ENCODE results near the gene SYNGR3. TPM values are rescaled to one million over a fixed set of nuclear protein-coding genes. Genes with fewer than 3 reads are reported as not detected.

The SYNGR3 gene
- polyA plus RNA-seq, 2 of the 4 experiments (the other 2 are of a cell fraction) = 4.1 to 4.9 TPM

DNA sequence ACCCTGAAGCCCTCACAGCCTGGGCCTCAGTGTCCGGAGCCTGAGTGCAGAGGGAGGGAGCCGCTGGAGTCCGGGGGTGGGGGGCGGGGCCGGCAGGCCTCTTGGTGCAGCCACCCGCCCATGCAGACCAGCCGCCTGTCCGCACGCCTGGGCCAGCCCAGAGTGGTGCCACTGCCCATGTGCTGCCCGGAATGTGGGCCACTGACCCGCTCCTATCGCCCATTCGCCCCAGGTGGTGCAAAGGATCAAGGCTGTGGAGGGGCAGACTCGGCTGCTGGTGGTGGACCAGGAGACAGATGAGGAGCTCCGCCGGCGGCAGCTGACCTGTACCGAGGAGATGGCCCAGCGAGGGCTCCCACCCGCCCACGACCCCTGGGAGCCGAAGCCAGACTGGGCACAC, 39.6 kb downstream of the SYNGR3 start:
- ATAC-seq (no peak), DNase-seq (ENCODE audit: low read depth in 1 of 2, low spot score in 1 of 2) (no peak), FAIRE-seq (no peak)
- no peak overlapping the region for H3K4me3 ChIP-seq
- ChIA-PET POLR2A (interaction anchor here (0.7 to 1.0 kb wide), 2 partner anchors 18 to 126 kb away, joined by 5 to 9 read pairs; partner anchors contain the start of genes NTHL1, TRAF7 and TSC2), CTCF (interaction anchor here (0.8 to 5.9 kb wide), 8 partner anchors 11 to 118 kb away, joined by 3 to 25 read pairs (median 10); no protein-coding TSS in a partner anchor)
- peak overlapping the region in 1 of 2 experiments; percentile 56; a peak in 2 of 6 replicates for H3K27ac ChIP-seq
- 98% methylated on average over 8 of the region's 22 CpGs for WGBS (ENCODE audit: missing lambda C conversion rate)
- peaks cover 33% of the 10 kb centered on the region for H3K4me1 ChIP-seq
- H3K4me2 ChIP-seq = no peak overlapping the region
- H3K9me3 ChIP-seq = no peaks in the 10 kb centered on the region
- TF ChIP-seq POLR2AphosphoS2 (conservative IDR thresholded peaks at IDR 0.05; ENCODE audit: low read length) (no peak), EHMT2 (IDR thresholded peaks at IDR 0.05; ENCODE audit: low read depth) (no peak), MAX (IDR thresholded peaks at IDR 0.05) (no peak), HOXB13 (CRISPR knock-in tag; IDR thresholded peaks at IDR 0.05; ENCODE audit: low read depth) (no peak), NPAS2 (CRISPR knock-in tag; IDR thresholded peaks at IDR 0.05; ENCODE audit: borderline replicate concordance) (no peak), KDM1A (IDR thresholded peaks at IDR 0.05; ENCODE audit: low read depth) (no peak), TFCP2L1 (CRISPR knock-in tag; IDR thresholded peaks at IDR 0.05) (no peak), POLR2A (IDR thresholded peaks at IDR 0.05; ENCODE audit: low read length) (no peak), JUN (IDR thresholded peaks at IDR 0.05) (no peak), HOXA7 (CRISPR knock-in tag; IDR thresholded peaks at IDR 0.05) (no peak), FOSB (CRISPR knock-in tag; IDR thresholded peaks at IDR 0.05) (no peak), ZNF302 (CRISPR knock-in tag; IDR thresholded peaks at IDR 0.05) (no peak), ATOH8 (CRISPR knock-in tag; IDR thresholded peaks at IDR 0.05; ENCODE audit: low read depth) (no peak), SREBF2 (IDR thresholded peaks at IDR 0.05) (no peak), ZFP36 (IDR thresholded peaks at IDR 0.05; ENCODE audit: borderline replicate concordance, partially characterized antibody) (no peak), RARB (CRISPR knock-in tag; IDR thresholded peaks at IDR 0.05) (no peak)
- TF ChIP-seq, protein P1, sequence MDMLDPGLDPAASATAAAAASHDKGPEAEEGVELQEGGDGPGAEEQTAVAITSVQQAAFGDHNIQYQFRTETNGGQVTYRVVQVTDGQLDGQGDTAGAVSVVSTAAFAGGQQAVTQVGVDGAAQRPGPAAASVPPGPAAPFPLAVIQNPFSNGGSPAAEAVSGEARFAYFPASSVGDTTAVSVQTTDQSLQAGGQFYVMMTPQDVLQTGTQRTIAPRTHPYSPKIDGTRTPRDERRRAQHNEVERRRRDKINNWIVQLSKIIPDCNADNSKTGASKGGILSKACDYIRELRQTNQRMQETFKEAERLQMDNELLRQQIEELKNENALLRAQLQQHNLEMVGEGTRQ (IDR thresholded peaks at IDR 0.05) = no peak
- TF ChIP-seq, protein P2, sequence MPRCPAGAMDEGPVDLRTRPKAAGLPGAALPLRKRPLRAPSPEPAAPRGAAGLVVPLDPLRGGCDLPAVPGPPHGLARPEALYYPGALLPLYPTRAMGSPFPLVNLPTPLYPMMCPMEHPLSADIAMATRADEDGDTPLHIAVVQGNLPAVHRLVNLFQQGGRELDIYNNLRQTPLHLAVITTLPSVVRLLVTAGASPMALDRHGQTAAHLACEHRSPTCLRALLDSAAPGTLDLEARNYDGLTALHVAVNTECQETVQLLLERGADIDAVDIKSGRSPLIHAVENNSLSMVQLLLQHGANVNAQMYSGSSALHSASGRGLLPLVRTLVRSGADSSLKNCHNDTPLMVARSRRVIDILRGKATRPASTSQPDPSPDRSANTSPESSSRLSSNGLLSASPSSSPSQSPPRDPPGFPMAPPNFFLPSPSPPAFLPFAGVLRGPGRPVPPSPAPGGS (IDR thresholded peaks at IDR 0.05) = no peak

DNA sequence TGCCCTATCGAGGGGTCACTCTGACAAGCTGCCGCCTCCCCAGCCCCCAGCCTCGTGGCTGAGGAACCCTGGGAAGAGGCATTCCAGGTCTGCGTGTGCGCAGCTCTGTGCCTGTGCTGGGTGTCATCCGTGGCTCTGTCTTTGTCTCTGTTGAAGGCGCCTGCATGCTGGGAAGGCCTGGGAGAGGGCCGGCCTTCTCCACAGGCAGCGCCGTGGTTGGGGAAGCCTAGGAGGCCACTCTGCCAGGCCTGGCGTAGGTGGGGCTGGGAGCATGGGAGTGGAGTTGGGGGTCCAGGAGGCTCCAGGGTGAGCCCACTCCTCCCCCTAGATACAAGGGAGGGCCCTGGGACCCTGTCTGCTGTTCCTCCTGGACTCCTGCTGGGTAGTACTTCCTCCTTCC, 40.3 kb downstream of the SYNGR3 start:
- POLR2A ChIA-PET = interaction anchor here (0.7 to 1.0 kb wide), 2 partner anchors 18 to 125 kb away, joined by 5 to 9 read pairs; partner anchors contain the start of genes NTHL1, TRAF7 and TSC2
- H3K27ac ChIP-seq = peak overlapping the region in 1 of 2 experiments; percentile 56; a peak in 3 of 6 replicates
- WGBS (ENCODE audit: missing lambda C conversion rate) = 85% methylated on average over 6 of the region's 11 CpGs
- no peak for FAIRE-seq
- TF ChIP-seq SREBF2 (IDR thresholded peaks at IDR 0.05) (no peak), CBX8 (IDR thresholded peaks at IDR 0.05) (no peak), SMC3 (IDR thresholded peaks at IDR 0.05) (no peak), NR3C1 (IDR thresholded peaks at IDR 0.05) (no peak), FOSB (CRISPR knock-in tag; IDR thresholded peaks at IDR 0.05) (no peak), MYC (IDR thresholded peaks at IDR 0.05; ENCODE audit: borderline replicate concordance, low read length) (no peak), CHD4 (IDR thresholded peaks at IDR 0.05; ENCODE audit: borderline replicate concordance) (no peak), MAX (IDR thresholded peaks at IDR 0.05) (no peak), BHLHE40 (IDR thresholded peaks at IDR 0.05; ENCODE audit: low read depth, low read length) (no peak), FOSL2 (IDR thresholded peaks at IDR 0.05) (no peak), FOSL2 (CRISPR knock-in tag; IDR thresholded peaks at IDR 0.05) (no peak)
- TF ChIP-seq, protein P1 (IDR thresholded peaks at IDR 0.05) = no peak
- TF ChIP-seq, protein P3, sequence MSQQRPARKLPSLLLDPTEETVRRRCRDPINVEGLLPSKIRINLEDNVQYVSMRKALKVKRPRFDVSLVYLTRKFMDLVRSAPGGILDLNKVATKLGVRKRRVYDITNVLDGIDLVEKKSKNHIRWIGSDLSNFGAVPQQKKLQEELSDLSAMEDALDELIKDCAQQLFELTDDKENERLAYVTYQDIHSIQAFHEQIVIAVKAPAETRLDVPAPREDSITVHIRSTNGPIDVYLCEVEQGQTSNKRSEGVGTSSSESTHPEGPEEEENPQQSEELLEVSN (IDR thresholded peaks at IDR 0.05; ENCODE audit: borderline replicate concordance, low read depth) = no peak
- TF ChIP-seq, protein P4, sequence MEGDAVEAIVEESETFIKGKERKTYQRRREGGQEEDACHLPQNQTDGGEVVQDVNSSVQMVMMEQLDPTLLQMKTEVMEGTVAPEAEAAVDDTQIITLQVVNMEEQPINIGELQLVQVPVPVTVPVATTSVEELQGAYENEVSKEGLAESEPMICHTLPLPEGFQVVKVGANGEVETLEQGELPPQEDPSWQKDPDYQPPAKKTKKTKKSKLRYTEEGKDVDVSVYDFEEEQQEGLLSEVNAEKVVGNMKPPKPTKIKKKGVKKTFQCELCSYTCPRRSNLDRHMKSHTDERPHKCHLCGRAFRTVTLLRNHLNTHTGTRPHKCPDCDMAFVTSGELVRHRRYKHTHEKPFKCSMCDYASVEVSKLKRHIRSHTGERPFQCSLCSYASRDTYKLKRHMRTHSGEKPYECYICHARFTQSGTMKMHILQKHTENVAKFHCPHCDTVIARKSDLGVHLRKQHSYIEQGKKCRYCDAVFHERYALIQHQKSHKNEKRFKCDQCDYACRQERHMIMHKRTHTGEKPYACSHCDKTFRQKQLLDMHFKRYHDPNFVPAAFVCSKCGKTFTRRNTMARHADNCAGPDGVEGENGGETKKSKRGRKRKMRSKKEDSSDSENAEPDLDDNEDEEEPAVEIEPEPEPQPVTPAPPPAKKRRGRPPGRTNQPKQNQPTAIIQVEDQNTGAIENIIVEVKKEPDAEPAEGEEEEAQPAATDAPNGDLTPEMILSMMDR (IDR thresholded peaks at IDR 0.05) = no peak
- no peak for ATAC-seq
- DNase-seq (ENCODE audit: low read depth in 1 of 2, low spot score in 1 of 2) = no peak
- H3K4me3 ChIP-seq = no peak overlapping the region
- H3K4me1 ChIP-seq = peaks cover 38% of the 10 kb centered on the region
- H3K4me2 ChIP-seq = no peak overlapping the region
- H3K9me3 ChIP-seq = no peaks in the 10 kb centered on the region
- CTCF ChIA-PET = interaction anchor here (0.8 to 5.9 kb wide), 8 partner anchors 10 to 117 kb away, joined by 3 to 25 read pairs (median 10); no protein-coding TSS in a partner anchor

Data from A549 (cell line).